ENCODE results near the gene NHLRC4.

The NHLRC4 gene

DNA sequence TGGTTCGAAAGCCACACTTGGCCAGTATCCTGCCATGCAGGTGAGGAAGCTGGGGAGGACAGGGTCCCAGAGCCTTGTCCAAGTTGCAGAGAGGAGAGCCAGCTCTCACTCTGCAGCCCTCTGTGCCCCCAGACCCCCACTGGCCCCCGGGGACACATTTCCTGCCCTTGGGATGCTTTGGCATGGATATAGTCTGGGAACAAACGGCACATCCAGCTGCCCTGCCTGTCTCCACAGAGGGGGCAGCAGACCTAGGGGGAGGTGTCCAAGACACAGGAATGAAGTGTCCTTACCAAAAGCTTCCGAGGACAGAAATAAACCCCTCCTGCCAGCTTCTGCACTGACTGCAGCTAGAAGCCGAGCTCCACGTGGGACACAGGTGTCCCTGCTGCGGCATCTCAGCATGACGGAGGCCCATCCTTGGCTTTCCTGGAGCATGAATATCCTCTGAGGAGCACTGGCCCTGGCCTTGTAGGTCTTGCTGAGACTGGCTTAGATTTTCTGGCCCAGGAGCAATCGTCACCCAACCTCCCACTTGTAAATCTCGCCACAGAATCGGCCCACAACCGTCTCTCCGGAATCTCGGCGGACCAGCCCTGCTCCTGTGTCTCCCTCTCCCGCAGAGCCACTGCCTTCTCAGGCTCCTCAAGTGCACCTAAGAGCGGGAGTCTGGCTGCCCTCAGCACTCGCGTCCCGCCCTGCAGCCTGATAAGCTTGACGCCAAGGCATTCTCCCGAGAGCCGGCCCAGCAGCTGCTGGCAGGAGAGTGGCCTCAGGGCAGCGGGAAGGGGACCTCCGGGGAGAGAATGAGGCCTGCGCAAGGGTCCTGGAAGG lies 40.4 kb upstream of the NHLRC4 start:
- Mint-ChIP-seq H3K9me3 (no peaks in the 10 kb centered on the region), H3K4me1 (ENCODE audit: low read depth) (peaks cover 51% of the 10 kb centered on the region), H3K27me3 (no peaks in the 10 kb centered on the region), H3K36me3 (ENCODE audit: low read depth) (peaks cover 60% of the 10 kb centered on the region), H3K27ac (peak overlapping the region; percentile 100), H3K4me3 (peak overlapping the region; percentile 93)
- DNase-seq = no peak

DNA sequence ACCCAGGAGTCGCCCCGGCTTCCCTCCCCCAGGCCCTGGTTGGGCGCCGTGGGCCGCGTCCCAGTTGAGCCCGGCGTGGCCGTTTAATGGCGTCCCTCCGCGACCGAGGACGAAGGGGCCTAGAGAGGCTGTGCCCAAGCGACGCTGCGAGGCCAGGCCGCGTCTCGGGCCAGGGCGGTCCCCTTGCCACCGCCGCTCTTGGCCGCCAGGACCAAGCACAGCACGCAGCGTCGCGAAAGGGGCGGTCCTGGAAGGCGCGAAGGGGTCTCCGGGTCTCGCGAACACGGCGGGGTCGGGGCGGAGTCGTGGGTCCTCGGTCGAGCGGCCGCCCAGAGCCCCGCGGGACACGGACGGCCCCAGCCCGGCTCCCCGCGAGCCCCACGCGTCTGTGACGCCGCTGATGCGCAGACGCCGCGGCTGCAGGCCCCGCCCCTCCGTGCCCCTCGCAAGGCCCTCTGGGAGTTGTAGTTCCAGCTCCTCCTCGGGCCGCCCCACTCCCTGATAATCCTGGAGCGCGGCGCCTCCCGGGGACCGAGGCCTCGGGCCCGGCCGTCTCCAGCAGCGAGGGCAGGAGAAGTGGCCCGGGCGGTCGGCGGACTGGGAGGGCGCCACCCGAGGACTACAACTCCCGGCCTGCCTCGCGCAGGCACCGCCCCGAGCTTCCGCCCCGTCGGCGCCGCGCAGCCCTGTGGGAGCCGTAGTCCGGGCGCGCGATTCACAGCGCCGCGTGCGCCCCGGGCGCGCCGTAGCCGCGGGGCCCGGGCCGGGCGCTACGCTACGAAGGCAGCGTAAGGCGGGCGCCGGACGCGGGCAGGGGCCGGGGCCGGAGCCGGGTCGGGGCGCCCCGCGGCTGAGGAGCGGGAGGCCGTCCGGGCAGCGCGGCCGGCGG lies 39.5 kb upstream of the NHLRC4 start, which contains the start of gene CAPN15:
CAPN15 (plus strand) TSS at position 698 of the 889 bp plus-strand sequence. CDS start 19,127 bp downstream, outside the sequence.
- H3K4me3 Mint-ChIP-seq = peak within 1 kb of the TSS; percentile 95
- peak within 1 kb of the TSS; percentile 100 for H3K27ac Mint-ChIP-seq
- peaks cover 53% of the 10 kb centered on the region for H3K4me1 Mint-ChIP-seq (ENCODE audit: low read depth)
- H3K36me3 Mint-ChIP-seq (ENCODE audit: low read depth) = peaks cover 60% of the 10 kb centered on the region
- no peaks in the 10 kb centered on the region for H3K27me3 Mint-ChIP-seq
- DNase-seq = peak; percentile 93
- no peaks in the 10 kb centered on the region for H3K9me3 Mint-ChIP-seq

DNA sequence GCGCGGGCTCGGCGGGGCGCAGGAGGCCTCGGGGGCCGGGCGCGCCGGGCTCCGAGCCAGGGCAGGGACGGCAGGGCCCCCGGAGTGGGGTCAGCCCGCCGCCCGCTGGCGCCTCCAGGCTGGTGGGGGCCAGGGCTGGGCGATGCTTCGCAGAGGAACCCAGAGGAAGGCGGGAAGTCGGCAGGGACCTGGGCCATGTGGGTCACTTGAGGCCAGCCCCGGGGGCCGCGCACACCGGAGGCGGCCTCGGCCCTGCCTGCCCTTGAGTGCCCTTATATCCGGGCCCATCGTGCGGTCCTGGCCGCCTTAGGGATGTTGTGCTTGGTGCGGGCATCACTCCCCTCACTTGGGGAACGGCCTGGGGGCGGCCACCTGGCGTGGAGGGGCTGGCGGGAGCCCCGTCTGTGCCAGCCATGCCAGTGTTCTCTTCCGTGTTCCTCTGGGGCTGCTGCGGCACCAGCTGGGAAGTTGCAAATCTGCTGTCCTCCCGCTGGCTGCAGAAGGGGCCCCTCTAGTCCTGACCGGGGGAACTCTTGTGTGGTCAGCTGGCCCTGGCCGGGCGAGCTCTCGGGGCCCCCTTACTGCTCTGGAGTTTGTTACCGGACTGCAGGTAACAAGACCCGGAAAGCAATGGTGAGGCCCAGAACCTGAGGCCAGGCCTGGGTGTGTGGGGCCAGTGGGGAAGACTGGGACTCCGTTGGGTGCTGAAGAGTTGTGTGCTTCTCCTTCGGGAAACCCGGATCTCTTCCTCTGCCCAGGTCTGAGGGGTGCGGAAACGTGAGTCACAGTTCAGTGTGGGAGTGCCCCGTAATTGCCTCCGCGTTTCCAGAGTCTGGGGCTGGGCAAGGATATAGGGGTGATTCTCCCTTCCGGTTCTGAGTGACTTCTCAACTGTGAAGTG lies 38.4 kb upstream of the NHLRC4 start:
- peaks cover 51% of the 10 kb centered on the region for H3K4me1 Mint-ChIP-seq (ENCODE audit: low read depth)
- no peaks in the 10 kb centered on the region for H3K27me3 Mint-ChIP-seq
- H3K9me3 Mint-ChIP-seq = no peaks in the 10 kb centered on the region
- H3K27ac Mint-ChIP-seq = peak overlapping the region; percentile 97
- peaks cover 56% of the 10 kb centered on the region for H3K36me3 Mint-ChIP-seq (ENCODE audit: low read depth)
- peak; percentile 67 for DNase-seq
- peak overlapping the region; percentile 95 for H3K4me3 Mint-ChIP-seq

DNA sequence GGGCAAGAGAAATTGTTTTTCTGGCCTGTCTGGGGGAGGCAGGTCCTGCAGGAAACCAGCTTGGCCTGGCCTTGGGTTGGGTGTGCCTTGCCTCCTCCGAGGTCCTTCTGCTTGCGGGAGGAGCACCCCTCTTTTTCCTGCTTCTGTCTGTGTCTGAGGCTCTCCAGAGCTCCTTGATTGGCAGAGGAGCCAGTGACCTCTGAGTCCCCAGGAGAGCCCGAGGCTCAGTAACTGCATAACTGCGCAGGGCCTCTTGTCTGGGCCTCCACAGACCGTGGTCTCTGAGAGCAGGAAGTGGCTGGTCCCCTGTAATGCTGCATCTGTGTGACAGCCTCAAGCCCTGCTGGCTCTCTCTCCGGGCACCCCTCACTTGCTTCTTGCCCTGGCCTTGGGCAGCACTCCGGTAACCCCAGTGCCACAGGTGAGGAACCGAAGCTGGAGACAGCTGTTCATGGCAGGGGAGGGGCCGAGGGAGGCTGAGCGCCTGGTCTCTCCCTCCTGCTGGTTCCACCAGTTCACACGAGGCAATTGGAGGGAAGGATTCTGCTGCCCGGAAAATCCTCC lies 37.7 kb upstream of the NHLRC4 start:
- H3K27ac Mint-ChIP-seq = peak overlapping the region; percentile 97
- DNase-seq = peak; percentile 44
- H3K9me3 Mint-ChIP-seq = no peaks in the 10 kb centered on the region
- H3K27me3 Mint-ChIP-seq = no peaks in the 10 kb centered on the region
- peak overlapping the region; percentile 95 for H3K4me3 Mint-ChIP-seq
- H3K36me3 Mint-ChIP-seq (ENCODE audit: low read depth) = peaks cover 52% of the 10 kb centered on the region
- H3K4me1 Mint-ChIP-seq (ENCODE audit: low read depth) = peaks cover 45% of the 10 kb centered on the region

DNA sequence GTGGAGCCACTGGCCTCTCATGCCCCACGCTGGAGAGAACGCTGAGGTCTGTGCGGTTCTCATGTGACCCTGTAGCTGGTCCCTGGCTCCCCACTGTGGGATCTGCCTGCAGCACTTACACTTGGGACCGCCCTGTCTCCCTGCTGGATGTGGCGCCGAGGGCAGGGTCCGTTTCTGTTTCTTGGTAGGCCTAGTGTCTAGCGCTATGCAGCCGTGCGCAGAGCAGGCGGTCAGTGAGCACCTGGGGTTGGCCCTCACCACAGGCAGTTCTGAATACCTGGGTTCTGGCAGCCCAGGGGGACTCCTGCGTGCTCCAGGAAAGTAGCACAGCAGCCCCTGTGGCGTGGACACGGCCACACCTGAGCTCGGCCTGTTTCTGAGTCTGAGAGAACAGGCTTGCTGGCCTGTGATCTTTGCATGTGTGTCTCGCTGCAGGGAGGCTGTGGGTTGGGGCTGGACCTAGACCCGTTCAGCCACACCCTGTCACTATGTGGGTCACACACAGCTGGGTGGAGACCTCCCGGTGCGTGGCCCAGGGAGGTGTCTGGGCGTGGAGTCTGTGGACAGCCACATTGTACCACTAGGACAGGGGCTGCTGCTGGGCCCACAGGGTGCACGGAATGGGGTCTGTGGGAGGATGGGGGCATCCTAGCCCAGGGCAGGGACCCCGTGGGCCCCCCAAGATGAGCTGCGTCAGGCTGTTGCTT lies 36.5 kb upstream of the NHLRC4 start:
- H3K27ac Mint-ChIP-seq = peak overlapping the region; percentile 72

DNA sequence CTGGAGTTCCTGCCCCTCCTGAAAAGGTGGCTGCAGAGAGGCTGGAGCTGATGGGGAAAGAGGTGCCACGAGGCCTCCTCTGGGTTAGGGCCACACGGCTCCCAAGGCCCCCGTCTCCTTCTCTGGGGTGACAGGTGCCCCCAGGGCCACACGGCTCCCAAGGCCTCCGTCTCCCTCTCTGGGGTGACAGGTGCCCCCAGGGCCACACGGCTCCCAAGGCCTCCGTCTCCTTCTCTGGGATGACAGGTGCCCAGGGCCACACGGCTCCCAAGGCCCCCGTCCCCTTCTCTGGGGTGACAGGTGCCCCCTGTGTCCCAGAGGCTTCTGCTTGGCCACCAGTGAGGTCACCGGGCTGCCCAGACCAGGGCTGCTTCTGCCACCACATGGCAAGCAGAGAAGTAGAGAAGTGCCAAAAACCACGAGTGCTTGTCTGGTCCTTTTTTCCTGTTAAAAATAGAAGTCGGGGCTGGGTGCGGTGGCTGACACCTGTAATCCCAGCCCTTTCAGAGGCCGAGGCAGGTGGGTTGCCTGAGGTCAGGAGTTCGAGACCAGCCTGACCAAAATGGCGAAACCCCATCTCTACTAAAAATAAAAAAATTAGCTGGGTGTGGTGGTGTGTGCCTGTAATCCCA lies 35.2 kb upstream of the NHLRC4 start:
- Mint-ChIP-seq H3K4me1 (ENCODE audit: low read depth) (peaks cover 25% of the 10 kb centered on the region), H3K27ac (peak overlapping the region; percentile 29), H3K27me3 (no peaks in the 10 kb centered on the region), H3K36me3 (ENCODE audit: low read depth) (peaks cover 41% of the 10 kb centered on the region), H3K4me3 (no peak overlapping the region), H3K9me3 (no peaks in the 10 kb centered on the region)
- no peak for DNase-seq

More for the DNA sequence above, 36.5 kb upstream of the NHLRC4 start:
- Mint-ChIP-seq H3K4me1 (ENCODE audit: low read depth) (peaks cover 36% of the 10 kb centered on the region), H3K4me3 (peak overlapping the region; percentile 95), H3K36me3 (ENCODE audit: low read depth) (peaks cover 45% of the 10 kb centered on the region), H3K9me3 (no peaks in the 10 kb centered on the region), H3K27me3 (no peaks in the 10 kb centered on the region)
- no peak for DNase-seq

DNA sequence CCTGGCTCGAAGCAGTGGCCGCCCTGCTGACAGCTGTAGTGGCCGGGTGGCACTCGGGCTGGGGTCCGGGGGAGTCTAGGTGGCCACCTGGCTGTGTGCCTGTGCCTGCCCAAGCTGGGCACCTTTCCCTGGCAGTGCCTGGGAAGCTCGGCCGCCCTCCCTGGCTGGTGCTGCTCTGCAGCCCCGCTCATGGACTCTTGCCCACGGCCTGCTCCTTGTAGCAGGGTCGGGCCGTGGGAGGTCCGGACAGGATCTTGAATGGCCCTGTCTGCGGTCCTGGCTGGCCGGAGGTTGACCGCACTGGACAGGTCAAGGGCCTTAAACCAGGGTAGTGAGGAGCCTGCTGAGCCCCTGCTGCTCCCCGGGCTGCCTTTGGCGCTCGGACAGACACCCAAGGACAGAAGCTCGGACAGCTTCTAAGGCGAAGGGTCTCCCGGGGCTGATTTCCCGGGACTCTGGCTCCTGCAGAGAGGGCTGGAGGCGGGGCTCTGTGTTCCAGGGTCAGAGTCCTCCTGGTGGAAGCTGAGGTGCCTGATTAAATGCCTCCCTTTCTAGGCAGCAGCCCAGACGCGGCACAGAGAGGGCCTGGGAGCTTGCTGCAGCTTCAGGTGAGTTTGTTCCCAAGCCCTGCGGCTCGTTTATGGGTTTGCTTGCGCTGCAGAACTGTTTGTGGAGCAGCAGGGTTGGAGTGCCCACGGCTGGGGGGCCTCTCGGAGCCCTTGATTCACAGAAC lies 33.2 kb upstream of the NHLRC4 start:
- H3K27ac Mint-ChIP-seq = no peak overlapping the region
- no peaks in the 10 kb centered on the region for H3K27me3 Mint-ChIP-seq
- no peak overlapping the region for H3K4me3 Mint-ChIP-seq
- H3K36me3 Mint-ChIP-seq (ENCODE audit: low read depth) = peaks cover 53% of the 10 kb centered on the region
- no peaks in the 10 kb centered on the region for H3K9me3 Mint-ChIP-seq
- H3K4me1 Mint-ChIP-seq (ENCODE audit: low read depth) = peaks cover 24% of the 10 kb centered on the region
- no peak for DNase-seq

DNA sequence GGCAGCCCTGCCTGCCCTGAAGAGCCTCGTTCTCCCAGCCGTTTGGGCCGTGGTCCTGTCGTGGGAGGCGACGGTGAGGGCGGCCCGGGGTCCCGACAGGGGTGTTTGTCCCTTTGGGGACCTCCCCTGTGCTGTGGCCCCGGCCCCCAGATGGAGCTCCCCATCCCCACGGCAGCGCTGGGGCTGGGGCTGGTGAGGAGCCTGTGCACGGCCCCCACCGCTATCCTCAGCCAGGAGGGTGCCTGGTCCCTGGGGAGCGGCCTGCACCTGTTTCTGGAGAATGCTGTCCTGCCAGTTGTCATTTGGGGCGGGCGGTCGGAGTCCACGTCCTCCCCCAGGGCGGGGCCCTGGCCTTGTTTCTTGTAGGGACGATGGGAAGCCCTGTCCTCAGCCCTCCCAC lies 32.7 kb upstream of the NHLRC4 start:
- H3K27me3 Mint-ChIP-seq = no peaks in the 10 kb centered on the region
- peaks cover 21% of the 10 kb centered on the region for H3K4me1 Mint-ChIP-seq (ENCODE audit: low read depth)
- peaks cover 52% of the 10 kb centered on the region for H3K36me3 Mint-ChIP-seq (ENCODE audit: low read depth)

DNA sequence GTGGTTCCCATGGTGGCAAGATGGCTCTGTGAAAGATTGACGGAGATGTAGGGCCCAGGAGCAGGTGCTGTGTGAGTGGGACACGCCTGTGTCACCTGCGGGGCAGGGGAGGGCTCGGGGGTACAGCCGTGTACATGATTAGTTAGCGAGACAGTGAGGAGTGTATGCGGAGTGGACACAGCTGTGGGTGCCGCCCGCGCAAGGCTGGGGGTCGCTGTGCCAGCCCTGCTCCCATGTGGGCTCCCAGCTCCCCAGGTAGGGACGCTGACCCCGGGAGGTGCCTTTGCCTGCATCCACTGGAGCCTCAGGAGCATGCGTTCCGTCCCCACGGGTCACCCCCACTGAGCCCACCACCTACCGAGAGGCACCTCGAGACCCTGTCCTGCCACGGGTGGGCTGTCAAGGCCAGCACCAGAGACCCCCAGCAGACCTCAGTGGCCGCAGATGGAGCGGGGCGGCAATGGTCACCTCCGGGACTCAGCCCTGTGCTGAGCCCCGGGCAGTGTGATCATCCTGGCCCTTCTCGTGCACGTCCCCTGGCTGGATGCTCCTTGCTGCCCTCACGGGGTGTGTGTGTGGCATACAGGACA lies 31.9 kb upstream of the NHLRC4 start:
- peaks cover 48% of the 10 kb centered on the region for H3K36me3 Mint-ChIP-seq (ENCODE audit: low read depth)
- no peaks in the 10 kb centered on the region for H3K27me3 Mint-ChIP-seq
- no peak overlapping the region for H3K27ac Mint-ChIP-seq
- no peak overlapping the region for H3K4me3 Mint-ChIP-seq
- no peaks in the 10 kb centered on the region for H3K9me3 Mint-ChIP-seq
- peaks cover 13% of the 10 kb centered on the region for H3K4me1 Mint-ChIP-seq (ENCODE audit: low read depth)
- DNase-seq = no peak

More for the DNA sequence above, 32.7 kb upstream of the NHLRC4 start:
- Mint-ChIP-seq H3K27ac (no peak overlapping the region), H3K9me3 (no peaks in the 10 kb centered on the region), H3K4me3 (no peak overlapping the region)
- DNase-seq = no peak

DNA sequence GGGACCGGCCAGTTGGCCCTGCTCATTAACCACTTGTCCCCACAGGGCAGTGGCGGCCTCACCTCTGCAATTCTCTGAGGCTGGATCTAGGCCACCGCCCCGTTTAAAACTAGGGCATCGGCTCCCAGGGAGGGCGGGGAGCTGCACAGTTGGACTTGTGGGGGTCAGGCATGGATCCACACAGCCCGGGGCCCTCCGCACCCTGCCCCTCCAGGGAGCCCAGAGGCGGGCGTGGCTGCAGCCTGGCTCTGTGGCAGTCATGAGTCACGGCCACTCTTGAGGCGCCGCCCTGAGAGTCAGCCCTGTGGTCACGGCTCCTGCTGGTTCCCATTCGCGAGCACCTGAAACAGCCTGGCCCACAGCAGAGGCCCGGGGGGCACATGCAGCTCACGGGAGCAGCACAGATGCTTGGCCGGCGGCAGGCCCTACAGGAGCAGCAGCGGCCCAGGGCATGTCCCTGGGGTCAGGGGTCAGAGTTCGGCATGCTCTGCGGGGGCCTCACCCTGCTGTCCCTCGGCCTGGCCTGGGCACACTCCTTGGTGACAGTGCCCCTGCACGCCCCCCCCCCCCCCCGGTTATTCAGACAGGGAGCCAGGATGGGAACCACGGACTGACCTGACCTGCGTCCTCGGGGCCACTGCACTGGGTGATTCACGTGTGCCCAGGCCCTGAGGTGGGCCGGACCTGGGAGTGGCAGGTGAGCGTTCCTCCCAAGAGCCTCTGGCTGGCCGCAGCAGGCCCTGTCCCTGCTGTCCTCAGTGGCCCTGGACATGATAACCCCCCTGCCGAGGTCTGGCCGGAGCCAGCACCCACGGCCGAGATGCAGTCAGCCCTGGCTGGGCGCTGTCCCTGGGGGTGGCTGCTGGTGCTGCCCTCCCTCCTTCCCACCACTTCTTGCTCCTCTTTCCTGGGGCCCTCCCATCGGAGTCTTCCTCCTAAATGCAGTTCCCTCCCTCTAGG lies 31.1 kb upstream of the NHLRC4 start:
- H3K4me3 Mint-ChIP-seq = no peak overlapping the region
- DNase-seq = no peak
- H3K9me3 Mint-ChIP-seq = no peaks in the 10 kb centered on the region
- H3K27ac Mint-ChIP-seq = no peak overlapping the region
- peaks cover 7% of the 10 kb centered on the region for H3K4me1 Mint-ChIP-seq (ENCODE audit: low read depth)
- H3K27me3 Mint-ChIP-seq = no peaks in the 10 kb centered on the region
- H3K36me3 Mint-ChIP-seq (ENCODE audit: low read depth) = peaks cover 42% of the 10 kb centered on the region

DNA sequence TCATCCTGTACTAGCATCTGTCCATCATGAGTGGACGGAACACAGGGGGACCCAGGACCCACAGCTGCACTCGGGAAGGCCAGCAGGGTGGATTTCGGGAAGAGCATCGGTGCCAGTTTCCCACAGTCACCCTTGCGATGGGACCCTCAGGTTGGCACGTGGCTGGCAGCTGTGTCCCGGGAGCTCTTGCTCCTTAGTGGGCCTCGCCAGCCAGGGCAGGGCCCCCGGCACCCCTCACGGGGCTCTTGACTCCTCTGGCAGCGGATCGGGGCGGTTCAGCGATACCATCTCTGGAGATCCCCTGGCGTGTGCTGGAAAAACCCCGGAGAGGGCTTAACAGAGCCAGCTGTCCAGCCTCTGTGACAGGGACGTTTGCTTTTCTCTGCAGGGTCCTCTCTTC lies 30.1 kb upstream of the NHLRC4 start:
- Mint-ChIP-seq H3K9me3 (no peaks in the 10 kb centered on the region), H3K36me3 (ENCODE audit: low read depth) (peaks cover 41% of the 10 kb centered on the region), H3K4me3 (no peak overlapping the region), H3K4me1 (ENCODE audit: low read depth) (peaks cover 6% of the 10 kb centered on the region), H3K27me3 (no peaks in the 10 kb centered on the region), H3K27ac (no peak overlapping the region)
- DNase-seq = no peak

Measured in activated T-cell treated with anti-CD3 and anti-CD28 coated beads, Interleukin-2, amount 50 U/mL, for 24 hours (primary cell).